Measurements from ENCODE around the gene KIFC1. TPM values are rescaled to one million over a fixed set of nuclear protein-coding genes. Genes with fewer than 3 reads are reported as not detected.

Gene KIFC1
- total RNA-seq, 1 donor from 2014 or later, result 19.0 TPM

DNA sequence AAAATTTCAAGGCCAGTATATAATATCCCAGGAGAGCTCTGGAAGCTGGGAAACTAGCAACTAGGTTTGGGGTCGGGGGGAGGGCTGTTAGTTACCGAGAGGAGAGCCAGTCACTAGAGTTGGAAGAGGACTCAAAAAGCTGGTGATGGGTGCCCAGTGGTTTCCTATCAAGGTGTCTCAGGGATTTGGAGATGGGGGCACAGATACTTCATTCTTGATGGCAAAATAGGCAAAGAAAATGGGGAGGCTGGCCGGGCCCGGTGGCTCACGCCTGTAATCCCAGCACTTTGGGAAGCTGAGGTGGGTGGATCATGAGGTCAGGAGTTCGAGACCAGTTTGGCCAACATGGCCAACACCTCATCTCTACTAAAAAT lies 20.0 kb downstream of the KIFC1 start:
- Mint-ChIP-seq H3K27me3 (ENCODE audit: unreplicated experiment) (peaks cover 29% of the 10 kb centered on the region), H3K4me3 (ENCODE audit: unreplicated experiment) (peak overlapping the region; percentile 89), H3K9me3 (ENCODE audit: unreplicated experiment) (no peaks in the 10 kb centered on the region), H3K36me3 (ENCODE audit: low read depth, unreplicated experiment) (peaks cover 40% of the 10 kb centered on the region), H3K27ac (ENCODE audit: unreplicated experiment) (peak overlapping the region; percentile 48), H3K4me1 (ENCODE audit: unreplicated experiment) (peaks cover 37% of the 10 kb centered on the region)
- no peak for DNase-seq (ENCODE audit: low spot score)
- TF ChIP-seq, protein P1, sequence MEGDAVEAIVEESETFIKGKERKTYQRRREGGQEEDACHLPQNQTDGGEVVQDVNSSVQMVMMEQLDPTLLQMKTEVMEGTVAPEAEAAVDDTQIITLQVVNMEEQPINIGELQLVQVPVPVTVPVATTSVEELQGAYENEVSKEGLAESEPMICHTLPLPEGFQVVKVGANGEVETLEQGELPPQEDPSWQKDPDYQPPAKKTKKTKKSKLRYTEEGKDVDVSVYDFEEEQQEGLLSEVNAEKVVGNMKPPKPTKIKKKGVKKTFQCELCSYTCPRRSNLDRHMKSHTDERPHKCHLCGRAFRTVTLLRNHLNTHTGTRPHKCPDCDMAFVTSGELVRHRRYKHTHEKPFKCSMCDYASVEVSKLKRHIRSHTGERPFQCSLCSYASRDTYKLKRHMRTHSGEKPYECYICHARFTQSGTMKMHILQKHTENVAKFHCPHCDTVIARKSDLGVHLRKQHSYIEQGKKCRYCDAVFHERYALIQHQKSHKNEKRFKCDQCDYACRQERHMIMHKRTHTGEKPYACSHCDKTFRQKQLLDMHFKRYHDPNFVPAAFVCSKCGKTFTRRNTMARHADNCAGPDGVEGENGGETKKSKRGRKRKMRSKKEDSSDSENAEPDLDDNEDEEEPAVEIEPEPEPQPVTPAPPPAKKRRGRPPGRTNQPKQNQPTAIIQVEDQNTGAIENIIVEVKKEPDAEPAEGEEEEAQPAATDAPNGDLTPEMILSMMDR (IDR thresholded peaks at IDR 0.05; ENCODE audit: unreplicated experiment), result no peak

DNA sequence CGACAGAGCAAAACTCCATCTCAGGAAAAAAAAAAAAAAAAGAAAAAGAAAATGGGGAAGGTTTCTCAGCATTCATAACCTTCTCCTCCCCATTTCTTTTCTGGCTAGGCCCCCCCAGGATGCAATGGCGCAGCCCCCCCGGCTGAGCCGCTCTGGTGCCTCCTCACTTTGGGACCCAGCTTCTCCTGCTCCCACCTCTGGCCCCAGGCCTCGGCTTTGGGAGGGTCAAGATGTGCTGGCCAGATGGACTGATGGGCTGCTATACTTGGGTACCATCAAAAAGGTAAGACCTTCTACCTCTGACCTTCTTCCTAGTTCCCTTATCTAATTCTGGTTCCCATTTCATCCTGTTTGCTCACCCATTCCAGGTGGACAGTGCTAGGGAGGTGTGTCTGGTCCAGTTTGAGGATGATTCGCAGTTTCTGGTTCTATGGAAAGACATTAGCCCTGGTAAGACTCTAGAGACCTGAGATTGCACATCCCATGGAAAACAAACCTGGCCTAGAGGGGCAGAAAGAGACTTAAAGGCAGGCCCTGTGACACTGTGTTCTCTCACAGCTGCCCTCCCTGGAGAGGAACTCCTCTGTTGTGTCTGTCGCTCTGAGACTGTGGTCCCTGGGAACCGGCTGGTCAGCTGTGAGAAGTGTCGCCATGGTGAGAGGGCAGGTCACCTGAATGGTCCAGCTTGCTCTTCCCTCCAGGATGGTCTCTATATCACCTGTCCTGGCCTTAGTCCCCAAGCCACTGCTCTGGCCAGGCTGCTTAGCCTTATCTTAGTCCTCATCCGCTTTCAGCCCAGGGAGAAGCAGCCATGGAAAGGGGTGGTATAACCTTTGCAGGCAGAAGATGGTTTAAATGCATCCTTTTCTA lies 20.8 kb downstream of the KIFC1 start:
- Mint-ChIP-seq H3K36me3 (ENCODE audit: low read depth, unreplicated experiment) (peaks cover 43% of the 10 kb centered on the region), H3K27ac (ENCODE audit: unreplicated experiment) (no peak overlapping the region), H3K4me3 (ENCODE audit: unreplicated experiment) (peak overlapping the region; percentile 82), H3K27me3 (ENCODE audit: unreplicated experiment) (peaks cover 30% of the 10 kb centered on the region), H3K9me3 (ENCODE audit: unreplicated experiment) (no peaks in the 10 kb centered on the region), H3K4me1 (ENCODE audit: unreplicated experiment) (peaks cover 44% of the 10 kb centered on the region)
- DNase-seq (ENCODE audit: low spot score), result no peak
- TF ChIP-seq, protein P1 (IDR thresholded peaks at IDR 0.05; ENCODE audit: unreplicated experiment), result no peak

DNA sequence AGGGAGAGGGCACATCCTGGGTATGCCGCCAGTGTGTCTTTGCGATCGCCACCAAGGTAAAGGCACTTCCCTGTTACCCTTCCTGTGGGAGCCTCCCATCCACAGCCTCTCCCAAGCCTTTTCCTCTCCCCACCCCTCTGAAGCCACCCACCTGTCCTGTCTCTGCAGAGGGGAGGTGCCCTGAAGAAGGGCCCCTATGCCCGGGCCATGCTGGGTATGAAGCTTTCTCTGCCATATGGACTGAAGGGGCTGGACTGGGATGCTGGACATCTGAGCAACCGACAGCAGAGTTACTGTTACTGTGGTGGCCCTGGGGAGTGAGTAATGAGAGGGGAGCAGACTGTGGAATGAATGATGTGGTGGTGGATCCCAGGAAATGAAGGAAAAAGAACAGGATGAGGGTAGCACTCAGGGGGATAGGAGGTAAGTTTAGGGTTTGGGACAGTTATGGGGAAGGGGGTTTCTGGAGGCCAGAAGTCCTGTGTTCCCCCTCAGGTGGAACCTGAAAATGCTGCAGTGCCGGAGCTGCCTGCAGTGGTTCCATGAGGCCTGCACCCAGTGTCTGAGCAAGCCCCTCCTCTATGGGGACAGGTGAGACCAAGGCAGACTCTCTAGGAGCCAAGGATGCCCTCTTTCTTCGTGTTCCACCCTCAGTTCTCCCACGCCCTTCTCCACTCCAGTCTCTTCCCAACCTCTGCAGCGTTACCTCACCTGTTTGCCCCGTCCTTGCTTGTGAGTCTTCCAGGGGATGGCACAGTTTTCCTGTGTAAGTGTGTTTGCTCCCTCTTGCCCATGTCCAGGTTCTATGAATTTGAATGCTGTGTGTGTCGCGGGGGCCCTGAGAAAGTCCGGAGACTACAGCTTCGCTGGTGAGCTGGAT lies 21.9 kb downstream of the KIFC1 start:
- peaks cover 33% of the 10 kb centered on the region for H3K27me3 Mint-ChIP-seq (ENCODE audit: unreplicated experiment)
- peak overlapping the region; percentile 82 for H3K4me3 Mint-ChIP-seq (ENCODE audit: unreplicated experiment)
- peaks cover 43% of the 10 kb centered on the region for H3K36me3 Mint-ChIP-seq (ENCODE audit: low read depth, unreplicated experiment)
- H3K9me3 Mint-ChIP-seq (ENCODE audit: unreplicated experiment), result no peaks in the 10 kb centered on the region
- no peak for DNase-seq (ENCODE audit: low spot score)
- TF ChIP-seq, protein P1 (IDR thresholded peaks at IDR 0.05; ENCODE audit: unreplicated experiment), result no peak
- H3K27ac Mint-ChIP-seq (ENCODE audit: unreplicated experiment), result peak overlapping the region; percentile 72
- peaks cover 51% of the 10 kb centered on the region for H3K4me1 Mint-ChIP-seq (ENCODE audit: unreplicated experiment)

DNA sequence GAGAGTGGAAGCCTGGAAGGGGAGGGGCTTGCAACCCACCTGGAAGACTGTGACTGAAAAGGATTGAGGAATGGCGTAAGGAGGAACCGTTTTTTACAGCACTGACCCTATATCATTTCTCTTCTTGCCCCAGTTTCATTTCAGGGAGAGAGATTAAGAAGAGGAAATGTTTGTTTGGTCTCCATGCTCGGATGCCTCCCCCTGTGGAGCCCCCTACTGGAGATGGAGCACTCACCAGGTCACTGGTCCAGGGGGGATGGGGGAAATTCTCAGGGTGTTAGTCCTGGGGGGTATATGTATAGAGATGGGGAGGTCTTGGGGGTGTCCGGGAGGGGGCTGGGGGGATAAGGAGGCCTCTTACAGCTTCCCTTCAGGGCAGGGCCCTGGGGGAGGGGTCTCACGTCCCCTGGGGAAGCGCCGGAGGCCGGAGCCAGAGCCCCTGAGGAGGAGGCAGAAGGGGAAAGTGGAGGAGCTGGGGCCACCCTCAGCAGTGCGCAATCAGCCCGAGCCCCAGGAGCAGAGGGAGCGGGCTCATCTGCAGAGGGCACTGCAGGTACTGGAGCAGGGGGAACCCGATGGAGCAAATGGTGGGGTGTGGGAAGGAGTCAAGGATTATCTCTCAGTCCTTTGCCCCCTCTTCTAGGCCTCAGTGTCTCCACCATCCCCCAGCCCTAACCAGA lies 23.1 kb downstream of the KIFC1 start:
- Mint-ChIP-seq H3K4me3 (ENCODE audit: unreplicated experiment) (peak overlapping the region; percentile 25), H3K9me3 (ENCODE audit: unreplicated experiment) (no peaks in the 10 kb centered on the region), H3K27ac (ENCODE audit: unreplicated experiment) (no peak overlapping the region), H3K27me3 (ENCODE audit: unreplicated experiment) (peaks cover 31% of the 10 kb centered on the region), H3K4me1 (ENCODE audit: unreplicated experiment) (peaks cover 56% of the 10 kb centered on the region), H3K36me3 (ENCODE audit: low read depth, unreplicated experiment) (peaks cover 44% of the 10 kb centered on the region)
- DNase-seq (ENCODE audit: low spot score), result peak; percentile 43
- TF ChIP-seq, protein P1 (IDR thresholded peaks at IDR 0.05; ENCODE audit: unreplicated experiment), result peak; percentile 23

All from endothelial cell (in vitro differentiated cells).